Measurements from ENCODE around the gene YIPF4. TPM values are rescaled to one million over a fixed set of nuclear protein-coding genes. Genes with fewer than 3 reads are reported as not detected.
"Not testable (repeated sequence)": the region's sequence is repeated elsewhere in the genome, so short reads cannot be mapped to it uniquely, and the experiment has no call there.

The YIPF4 gene
- total and polyA plus RNA-seq, 2 experiments from 2014 or later: 8.8 to 68.8 TPM

GRCh38 chr2:32271063-32271462 is 6.6 kb upstream of the YIPF4 start:
- H3K9me3 ChIP-seq (ENCODE audit: low read depth): no peaks in the 10 kb centered on the region
- H3K27me3 ChIP-seq: peaks cover 37% of the 10 kb centered on the region
- no peak for DNase-seq (ENCODE audit: low read depth in 1 of 2, low spot score in 1 of 2)
- TF ChIP-seq CTCF (IDR thresholded peaks at IDR 0.05; ENCODE audit: low read depth, low read length): no peak
- no peaks in the 10 kb centered on the region for H3K4me1 ChIP-seq (ENCODE audit: low read depth)
- H3K36me3 ChIP-seq: no peaks in the 10 kb centered on the region
- no peak overlapping the region for H3K4me3 ChIP-seq
- H3K27ac ChIP-seq: no peak overlapping the region

- Histone ChIP-seq H3K27me3 (peaks cover 31% of the 10 kb centered on the region), H3K9me3 (ENCODE audit: low read depth) (no peaks in the 10 kb centered on the region), H3K27ac (no peak overlapping the region), H3K36me3 (no peaks in the 10 kb centered on the region), H3K4me1 (ENCODE audit: low read depth) (no peaks in the 10 kb centered on the region), H3K4me3 (no peak overlapping the region)
- DNase-seq (ENCODE audit: low read depth in 1 of 2, low spot score in 1 of 2): no peak
- no peak for TF ChIP-seq CTCF (IDR thresholded peaks at IDR 0.05; ENCODE audit: low read depth, low read length)
These were observed 5.4 kb upstream of the YIPF4 start for GRCh38 chr2:32272279-32272678.

GRCh38 chr2:32274289-32274688 is 3.4 kb upstream of the YIPF4 start:
- Histone ChIP-seq H3K4me1 (ENCODE audit: low read depth) (no peaks in the 10 kb centered on the region), H3K36me3 (no peaks in the 10 kb centered on the region), H3K27me3 (peaks cover 30% of the 10 kb centered on the region), H3K4me3 (no peak overlapping the region), H3K27ac (no peak overlapping the region), H3K9me3 (ENCODE audit: low read depth) (no peaks in the 10 kb centered on the region)
- DNase-seq (ENCODE audit: low read depth in 1 of 2, low spot score in 1 of 2): no peak
- TF ChIP-seq CTCF (IDR thresholded peaks at IDR 0.05; ENCODE audit: low read depth, low read length): no peak

- H3K27me3 ChIP-seq: peaks cover 22% of the 10 kb centered on the region
- H3K27ac ChIP-seq; H3K9me3 ChIP-seq (ENCODE audit: low read depth); H3K4me3 ChIP-seq; DNase-seq (ENCODE audit: low read depth in 1 of 2, low spot score in 1 of 2); H3K36me3 ChIP-seq; H3K4me1 ChIP-seq (ENCODE audit: low read depth): not testable (repeated sequence)
These were observed 1.9 kb upstream of the YIPF4 start for GRCh38 chr2:32275790-32276189.

GRCh38 chr2:32277363-32277673 is 386 bp upstream of the YIPF4 start:
- peaks cover 15% of the 10 kb centered on the region for H3K27me3 ChIP-seq
- peak overlapping the region; percentile 54 for H3K4me3 ChIP-seq
- peaks cover 3% of the 10 kb centered on the region for H3K36me3 ChIP-seq
- no peaks in the 10 kb centered on the region for H3K9me3 ChIP-seq (ENCODE audit: low read depth)
- H3K27ac ChIP-seq: peak overlapping the region; percentile 94
- DNase-seq (ENCODE audit: low read depth in 1 of 2, low spot score in 1 of 2): no peak
- no peaks in the 10 kb centered on the region for H3K4me1 ChIP-seq (ENCODE audit: low read depth)
- TF ChIP-seq CTCF (IDR thresholded peaks at IDR 0.05; ENCODE audit: low read depth, low read length): no peak

GRCh38 chr2:32278478-32278853 is 762 bp downstream of the YIPF4 start:
- TF ChIP-seq CTCF (IDR thresholded peaks at IDR 0.05; ENCODE audit: low read depth, low read length): no peak
- peak overlapping the region; percentile 94 for H3K27ac ChIP-seq

More at GRCh38 chr2:32278478-32278853, 762 bp downstream of the YIPF4 start:
- Histone ChIP-seq H3K36me3 (peaks cover 3% of the 10 kb centered on the region), H3K4me3 (peak overlapping the region; percentile 54), H3K9me3 (ENCODE audit: low read depth) (no peaks in the 10 kb centered on the region), H3K27me3 (peaks cover 7% of the 10 kb centered on the region), H3K4me1 (ENCODE audit: low read depth) (no peaks in the 10 kb centered on the region)
- DNase-seq (ENCODE audit: low read depth in 1 of 2, low spot score in 1 of 2): no peak

All from cardiac muscle cell (in vitro differentiated cells and primary cell).